Mammary epithelial cell (primary cell): ENCODE measurements around the gene AP3S2.
"Not testable (repeated sequence)": the region's sequence is repeated elsewhere in the genome, so short reads cannot be mapped to it uniquely, and the experiment has no call there.

Source experiments
- EZH2 ChIP-seq: IDR thresholded peaks from 2 replicates; pipeline ENCODE4 v1.6.1; 2012; ENCODE audit warnings: low read length, inconsistent platforms, borderline replicate concordance
- TF ChIP-seq, protein P1 (sequence below), 2 donors: IDR thresholded peaks in 1 of 2; conservative IDR thresholded peaks in 1 of 2; 2 replicates each; pipeline ENCODE4 v1.5.1; 2011 to 2012; ENCODE audit warnings: inconsistent platforms in 2 of 2, low read length in 2 of 2, mild to moderate bottlenecking in 2 of 2, control low read depth in 1 of 2, low read depth in 1 of 2; ENCODE audit not compliant: insufficient read depth in 1 of 2; ENCODE audit errors: extremely low read depth in 1 of 2

DNA sequence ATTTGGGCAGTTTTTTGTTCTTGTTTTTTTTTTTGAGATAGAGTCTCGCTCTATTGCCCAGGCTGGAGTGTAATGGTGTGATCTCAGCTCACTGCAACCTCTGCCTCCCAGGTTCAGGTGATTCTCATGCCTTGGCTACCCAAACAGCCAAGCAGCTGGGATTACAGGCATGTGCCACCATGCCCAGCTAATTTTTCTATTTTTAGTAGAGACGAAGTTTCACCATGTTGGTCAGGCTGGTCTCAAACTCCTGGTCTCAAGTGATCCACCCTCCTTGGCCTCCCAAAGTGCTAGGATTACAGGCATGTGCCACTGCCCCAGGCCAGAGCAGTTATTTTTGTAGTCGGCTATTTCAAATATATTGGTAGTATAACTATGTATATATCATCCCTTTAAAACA is 8.6 kb downstream of the AP3S2 start:
- TF ChIP-seq EZH2: not testable (repeated sequence)
- TF ChIP-seq, protein P1, sequence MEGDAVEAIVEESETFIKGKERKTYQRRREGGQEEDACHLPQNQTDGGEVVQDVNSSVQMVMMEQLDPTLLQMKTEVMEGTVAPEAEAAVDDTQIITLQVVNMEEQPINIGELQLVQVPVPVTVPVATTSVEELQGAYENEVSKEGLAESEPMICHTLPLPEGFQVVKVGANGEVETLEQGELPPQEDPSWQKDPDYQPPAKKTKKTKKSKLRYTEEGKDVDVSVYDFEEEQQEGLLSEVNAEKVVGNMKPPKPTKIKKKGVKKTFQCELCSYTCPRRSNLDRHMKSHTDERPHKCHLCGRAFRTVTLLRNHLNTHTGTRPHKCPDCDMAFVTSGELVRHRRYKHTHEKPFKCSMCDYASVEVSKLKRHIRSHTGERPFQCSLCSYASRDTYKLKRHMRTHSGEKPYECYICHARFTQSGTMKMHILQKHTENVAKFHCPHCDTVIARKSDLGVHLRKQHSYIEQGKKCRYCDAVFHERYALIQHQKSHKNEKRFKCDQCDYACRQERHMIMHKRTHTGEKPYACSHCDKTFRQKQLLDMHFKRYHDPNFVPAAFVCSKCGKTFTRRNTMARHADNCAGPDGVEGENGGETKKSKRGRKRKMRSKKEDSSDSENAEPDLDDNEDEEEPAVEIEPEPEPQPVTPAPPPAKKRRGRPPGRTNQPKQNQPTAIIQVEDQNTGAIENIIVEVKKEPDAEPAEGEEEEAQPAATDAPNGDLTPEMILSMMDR (conservative IDR thresholded peaks at IDR 0.05 in 1 of 2, IDR thresholded peaks at IDR 0.05 in 1 of 2; ENCODE audit: extremely low read depth in 1 of 2, insufficient read depth in 1 of 2, low read depth in 1 of 2, low read length in 2 of 2): not testable (repeated sequence)
